Neuron (in vitro differentiated cells): Measurements from ENCODE around the gene DDI2.
"Not testable (repeated sequence)": the region's sequence is repeated elsewhere in the genome, so short reads cannot be mapped to it uniquely, and the experiment has no call there.

Experiments used
- H2AFZ ChIP-seq: one replicate; pipeline ENCODE4 v1.6.1; 2013; ENCODE audit warnings: low read depth, mild to moderate bottlenecking, inconsistent platforms, low read length, moderate library complexity
- H3K27me3 ChIP-seq: one replicate; pipeline ENCODE4 v1.6.1; 2013; ENCODE audit warnings: low read length; ENCODE audit not compliant: insufficient read depth
- H3K36me3 ChIP-seq: one replicate; pipeline ENCODE4 v1.6.1; 2013; ENCODE audit warnings: low read length; ENCODE audit not compliant: insufficient read depth
- H3K4me1 ChIP-seq: one replicate; pipeline ENCODE4 v1.6.1; 2013; ENCODE audit warnings: low read length; ENCODE audit not compliant: insufficient read depth
- H3K4me3 ChIP-seq: 2 replicates; pipeline ENCODE4 v1.5.1; 2013; ENCODE audit warnings: mild to moderate bottlenecking, low read length, moderate library complexity
- H3K9me3 ChIP-seq: one replicate; pipeline ENCODE4 v1.6.1; 2013; ENCODE audit warnings: low read length

The DDI2 gene

GRCh38 chr1:15633756-15634420 lies 16.6 kb downstream of the DDI2 start:
- H2AFZ ChIP-seq = no peak overlapping the region
- H3K36me3 ChIP-seq = peaks cover 80% of the 10 kb centered on the region
- no peaks in the 10 kb centered on the region for H3K27me3 ChIP-seq
- H3K4me3 ChIP-seq = no peak overlapping the region
- no peaks in the 10 kb centered on the region for H3K9me3 ChIP-seq
- H3K4me1 ChIP-seq = no peaks in the 10 kb centered on the region

GRCh38 chr1:15636436-15636835 lies 19.2 kb downstream of the DDI2 start:
- peaks cover 85% of the 10 kb centered on the region for H3K36me3 ChIP-seq
- no peak overlapping the region for H3K4me3 ChIP-seq
- no peaks in the 10 kb centered on the region for H3K27me3 ChIP-seq
- H3K9me3 ChIP-seq = no peaks in the 10 kb centered on the region
- H2AFZ ChIP-seq = no peak overlapping the region
- no peaks in the 10 kb centered on the region for H3K4me1 ChIP-seq

GRCh38 chr1:15637826-15638225 lies 20.6 kb downstream of the DDI2 start:
- peaks cover 83% of the 10 kb centered on the region for H3K36me3 ChIP-seq
- no peaks in the 10 kb centered on the region for H3K9me3 ChIP-seq
- H3K4me3 ChIP-seq = no peak overlapping the region

GRCh38 chr1:15639262-15639661 lies 22.0 kb downstream of the DDI2 start:
- H3K36me3 ChIP-seq = peaks cover 82% of the 10 kb centered on the region

More at GRCh38 chr1:15637826-15638225, 20.6 kb downstream of the DDI2 start:
- H2AFZ ChIP-seq = no peak overlapping the region
- H3K4me1 ChIP-seq = no peaks in the 10 kb centered on the region
- no peaks in the 10 kb centered on the region for H3K27me3 ChIP-seq

GRCh38 chr1:15639931-15640330 lies 22.7 kb downstream of the DDI2 start:
- Histone ChIP-seq H3K36me3 (peaks cover 77% of the 10 kb centered on the region), H2AFZ (no peak overlapping the region), H3K27me3 (no peaks in the 10 kb centered on the region), H3K4me1 (no peaks in the 10 kb centered on the region), H3K9me3 (no peaks in the 10 kb centered on the region), H3K4me3 (no peak overlapping the region)

More at GRCh38 chr1:15639262-15639661, 22.0 kb downstream of the DDI2 start:
- H3K9me3 ChIP-seq = no peaks in the 10 kb centered on the region
- H3K4me3 ChIP-seq = no peak overlapping the region
- no peaks in the 10 kb centered on the region for H3K4me1 ChIP-seq
- no peaks in the 10 kb centered on the region for H3K27me3 ChIP-seq
- no peak overlapping the region for H2AFZ ChIP-seq

GRCh38 chr1:15640667-15641066 lies 23.4 kb downstream of the DDI2 start:
- Histone ChIP-seq H3K4me1 (no peaks in the 10 kb centered on the region), H3K36me3 (peaks cover 76% of the 10 kb centered on the region), H3K4me3 (no peak overlapping the region), H3K27me3 (no peaks in the 10 kb centered on the region), H2AFZ (no peak overlapping the region), H3K9me3 (no peaks in the 10 kb centered on the region)

GRCh38 chr1:15649937-15650336 lies 32.7 kb downstream of the DDI2 start:
- H2AFZ ChIP-seq = no peak overlapping the region
- H3K4me3 ChIP-seq = no peak overlapping the region
- H3K4me1 ChIP-seq = no peaks in the 10 kb centered on the region
- H3K27me3 ChIP-seq = no peaks in the 10 kb centered on the region
- H3K9me3 ChIP-seq = no peaks in the 10 kb centered on the region
- peaks cover 49% of the 10 kb centered on the region for H3K36me3 ChIP-seq

GRCh38 chr1:15650433-15650832 lies 33.2 kb downstream of the DDI2 start:
- no peaks in the 10 kb centered on the region for H3K4me1 ChIP-seq
- no peaks in the 10 kb centered on the region for H3K27me3 ChIP-seq
- H3K4me3 ChIP-seq = no peak overlapping the region
- H3K36me3 ChIP-seq = peaks cover 46% of the 10 kb centered on the region
- H3K9me3 ChIP-seq = no peaks in the 10 kb centered on the region
- H2AFZ ChIP-seq = no peak overlapping the region

- not testable (repeated sequence) for H3K4me1 ChIP-seq, H3K27me3 ChIP-seq, H3K4me3 ChIP-seq, H2AFZ ChIP-seq, H3K9me3 ChIP-seq
- H3K36me3 ChIP-seq = peaks cover 54% of the 10 kb centered on the region
These were observed 34.9 kb downstream of the DDI2 start for GRCh38 chr1:15652130-15652529.

- H3K36me3 ChIP-seq = peaks cover 56% of the 10 kb centered on the region
- no peaks in the 10 kb centered on the region for H3K9me3 ChIP-seq
- no peak overlapping the region for H3K4me3 ChIP-seq
- no peaks in the 10 kb centered on the region for H3K4me1 ChIP-seq
- no peaks in the 10 kb centered on the region for H3K27me3 ChIP-seq
- H2AFZ ChIP-seq = no peak overlapping the region
These were observed 36.9 kb downstream of the DDI2 start for GRCh38 chr1:15654091-15654690.

- no peaks in the 10 kb centered on the region for H3K4me1 ChIP-seq
- no peaks in the 10 kb centered on the region for H3K9me3 ChIP-seq
- no peak overlapping the region for H2AFZ ChIP-seq
- peaks cover 64% of the 10 kb centered on the region for H3K36me3 ChIP-seq
- no peak overlapping the region for H3K4me3 ChIP-seq
- no peaks in the 10 kb centered on the region for H3K27me3 ChIP-seq
These were observed 39.2 kb downstream of the DDI2 start for GRCh38 chr1:15656464-15656863.

GRCh38 chr1:15657021-15657420 lies 39.8 kb downstream of the DDI2 start:
- Histone ChIP-seq H3K36me3 (peaks cover 59% of the 10 kb centered on the region), H3K4me1 (no peaks in the 10 kb centered on the region), H3K9me3 (no peaks in the 10 kb centered on the region), H2AFZ (no peak overlapping the region), H3K4me3 (no peak overlapping the region), H3K27me3 (no peaks in the 10 kb centered on the region)

- no peaks in the 10 kb centered on the region for H3K9me3 ChIP-seq
These were observed 42.9 kb downstream of the DDI2 start for GRCh38 chr1:15660151-15660550.

GRCh38 chr1:15662477-15662876 lies 45.2 kb downstream of the DDI2 start:
- H2AFZ ChIP-seq = no peak overlapping the region
- no peaks in the 10 kb centered on the region for H3K9me3 ChIP-seq
- no peak overlapping the region for H3K4me3 ChIP-seq
- no peaks in the 10 kb centered on the region for H3K4me1 ChIP-seq
- no peaks in the 10 kb centered on the region for H3K27me3 ChIP-seq
- peaks cover 28% of the 10 kb centered on the region for H3K36me3 ChIP-seq

More at GRCh38 chr1:15660151-15660550, 42.9 kb downstream of the DDI2 start:
- H3K36me3 ChIP-seq = peaks cover 44% of the 10 kb centered on the region
- H3K27me3 ChIP-seq = no peaks in the 10 kb centered on the region
- H2AFZ ChIP-seq = no peak overlapping the region
- H3K4me1 ChIP-seq = no peaks in the 10 kb centered on the region
- H3K4me3 ChIP-seq = no peak overlapping the region
